Mucosa of gallbladder (tissue), 1 donor: Measurements from ENCODE around the gene TPCN2. TPM values are rescaled to one million over a fixed set of nuclear protein-coding genes. Genes with fewer than 3 reads are reported as not detected.
"Not testable (repeated sequence)": the region's sequence is repeated elsewhere in the genome, so short reads cannot be mapped to it uniquely, and the experiment has no call there.

ENCODE experiments used
- DNase-seq: peaks from one replicate; pipeline ENCODE4 v3.0.0-alpha.2; 2020; ENCODE audit warnings: low spot score
- total RNA-seq: library from RNA; stranded (reverse); gene quantifications from one replicate; pipeline ENCODE4 v1.2.1, GENCODE V29; 2021
- donor health status: DM: no; HTN: no; CAD: no.

Gene TPCN2
- total RNA-seq, 1 donor from 2014 or later = 29.1 TPM

GRCh38 chr11:69149338-69150045 is 100.8 kb downstream of the TPCN2 start:
- not testable (repeated sequence) for DNase-seq

- DNase-seq = no peak
These were observed 101.4 kb downstream of the TPCN2 start for GRCh38 chr11:69150175-69150574.

- DNase-seq = no peak
These were observed 103.1 kb downstream of the TPCN2 start for GRCh38 chr11:69151836-69152235.

- no peak for DNase-seq
These were observed 104.1 kb downstream of the TPCN2 start for GRCh38 chr11:69152733-69153421.

- DNase-seq = no peak
These were observed 104.9 kb downstream of the TPCN2 start for GRCh38 chr11:69153661-69154060.

GRCh38 chr11:69154211-69154913 is 105.6 kb downstream of the TPCN2 start:
- no peak for DNase-seq

- DNase-seq = no peak
These were observed 106.2 kb downstream of the TPCN2 start for GRCh38 chr11:69154938-69155301.

GRCh38 chr11:69155302-69156234 is 106.8 kb downstream of the TPCN2 start, which contains the start of gene SMIM38:
Gene SMIM38, plus strand, starts transcription at chr11:69155935. Its CDS starts 1,912 bp downstream, at chr11:69157847.
- no peak for DNase-seq

- no peak for DNase-seq
These were observed 107.5 kb downstream of the TPCN2 start for GRCh38 chr11:69156235-69156639.

GRCh38 chr11:69156673-69157155 is 108.0 kb downstream of the TPCN2 start:
- DNase-seq = no peak

- DNase-seq = no peak
These were observed 108.6 kb downstream of the TPCN2 start for GRCh38 chr11:69157156-69157821.

GRCh38 chr11:69157822-69158231 is 109.1 kb downstream of the TPCN2 start:
- no peak for DNase-seq

- DNase-seq = no peak
These were observed 109.8 kb downstream of the TPCN2 start for GRCh38 chr11:69158301-69159149.

GRCh38 chr11:69159150-69159852 is 110.6 kb downstream of the TPCN2 start:
- DNase-seq = no peak

- DNase-seq = no peak
These were observed 111.8 kb downstream of the TPCN2 start for GRCh38 chr11:69160296-69161116.

- no peak for DNase-seq
These were observed 112.3 kb downstream of the TPCN2 start for GRCh38 chr11:69161117-69161407.

- no peak for DNase-seq
These were observed 113.8 kb downstream of the TPCN2 start for GRCh38 chr11:69162505-69162904.

- no peak for DNase-seq
These were observed 115.1 kb downstream of the TPCN2 start for GRCh38 chr11:69163842-69164241.

- DNase-seq = no peak
These were observed 116.1 kb downstream of the TPCN2 start for GRCh38 chr11:69164824-69165223.
